Natural killer cell treated with Interleukin-12 subunit alpha and Interleukin-12 subunit beta and Interleukin-15 and Interleukin-18, amount 100 ng/mL, for 72 hours (primary cell): ENCODE data around the gene IRAK2. TPM values are rescaled to one million over a fixed set of nuclear protein-coding genes. Genes with fewer than 3 reads are reported as not detected.
"Not testable (repeated sequence)": the region's sequence is repeated elsewhere in the genome, so short reads cannot be mapped to it uniquely, and the experiment has no call there.

Experiments used
- ATAC-seq, 2 donors: fragments of 150-1000 bp; cut with Tn5 transposase in 1 of 2; sonication (Bioruptor Pico), chemical (Tn5 transposase) in 1 of 2; 2 replicates each; pipeline ENCODE4 v1.10.0; 2021
- DNase-seq: peaks from one replicate; pipeline ENCODE4 v3.0.0; 2022; ENCODE audit warnings: low spot score
- H3K27ac Mint-ChIP-seq, 2 donors: 1 replicate in 1 of 2; 2 replicates in 1 of 2; pipeline ENCODE4 v1.8.0; 2022; ENCODE audit warnings: mixed read lengths in 2 of 2, mild to moderate bottlenecking in 1 of 2, moderate library complexity in 1 of 2
- H3K27me3 Mint-ChIP-seq, 2 donors: 1 replicate in 1 of 2; 2 replicates in 1 of 2; pipeline ENCODE4 v1.8.0; 2022; ENCODE audit warnings: mixed read lengths in 2 of 2
- H3K36me3 Mint-ChIP-seq: one replicate; pipeline ENCODE4 v1.8.0; 2022; ENCODE audit warnings: mixed read lengths
- H3K4me1 Mint-ChIP-seq, 2 donors: 1 replicate in 1 of 2; 2 replicates in 1 of 2; pipeline ENCODE4 v1.8.0; 2022; ENCODE audit warnings: low read depth in 2 of 2, mixed read lengths in 2 of 2, mild to moderate bottlenecking in 1 of 2
- H3K4me3 Mint-ChIP-seq: one replicate; pipeline ENCODE4 v1.8.0; 2022; ENCODE audit warnings: mixed read lengths
- H3K9me3 Mint-ChIP-seq: 2 replicates; pipeline ENCODE4 v1.8.0; 2022; ENCODE audit warnings: mixed read lengths
- total RNA-seq, 2 donors: library from RNA; stranded (reverse); gene quantifications; one replicate each; pipeline ENCODE4 v1.2.3, GENCODE V29; 2022

Gene IRAK2
- total RNA-seq, 2 donors from 2014 or later, result 35.1 to 78.4 TPM

DNA sequence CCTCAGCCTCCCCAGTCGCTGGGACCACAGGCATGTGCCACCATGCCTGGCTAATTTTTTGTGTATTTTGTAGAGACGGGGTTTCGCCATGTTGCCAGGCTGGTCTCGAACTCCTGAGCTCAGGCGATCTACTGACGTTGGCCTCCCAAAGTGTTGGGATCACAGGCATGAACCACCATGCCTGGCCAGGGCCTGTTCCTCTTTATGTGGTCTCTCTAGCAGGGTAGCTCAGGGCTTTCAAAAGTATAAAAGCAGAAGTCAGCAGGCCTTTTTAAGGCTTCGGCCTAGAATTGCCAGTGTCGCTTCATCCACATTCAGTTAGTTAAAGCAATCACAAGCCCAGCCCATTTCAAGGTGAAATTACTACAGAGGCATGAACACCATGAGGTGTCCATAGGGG, 15.5 kb upstream of the IRAK2 start:
- DNase-seq (no peak), ATAC-seq (no peak)
- Mint-ChIP-seq H3K4me1 (peaks cover 20 to 28% of the 10 kb centered on the region in 2 donors), H3K27me3 (no peaks in the 10 kb centered on the region), H3K27ac (peak overlapping the region; percentile 23 to 73), H3K9me3 (no peaks in the 10 kb centered on the region), H3K36me3 (peaks cover 21% of the 10 kb centered on the region), H3K4me3 (no peak overlapping the region)

GRCh38 chr3:10150987-10151386, 13.7 kb upstream of the IRAK2 start:
- Mint-ChIP-seq H3K9me3 (no peaks in the 10 kb centered on the region), H3K4me1 (peaks cover 16 to 22% of the 10 kb centered on the region in 2 donors), H3K27me3 (no peaks in the 10 kb centered on the region), H3K4me3 (no peak overlapping the region), H3K27ac (no peak overlapping the region), H3K36me3 (peaks cover 21% of the 10 kb centered on the region)
- no peak for ATAC-seq
- no peak for DNase-seq

GRCh38 chr3:10154335-10155122, 10.2 kb upstream of the IRAK2 start:
- H3K9me3 Mint-ChIP-seq, result no peaks in the 10 kb centered on the region
- peaks cover 15% of the 10 kb centered on the region for H3K36me3 Mint-ChIP-seq
- H3K27me3 Mint-ChIP-seq, result no peaks in the 10 kb centered on the region
- no peak overlapping the region for H3K4me3 Mint-ChIP-seq
- DNase-seq (no peak), ATAC-seq (no peak)
- peaks cover 8 to 13% of the 10 kb centered on the region in 2 donors for H3K4me1 Mint-ChIP-seq
- H3K27ac Mint-ChIP-seq, result no peak overlapping the region

- Mint-ChIP-seq H3K27ac (peak overlapping the region in 1 of 2 donors; percentile 26), H3K9me3 (no peaks in the 10 kb centered on the region), H3K27me3 (no peaks in the 10 kb centered on the region), H3K4me1 (peaks cover 3 to 8% of the 10 kb centered on the region in 2 donors), H3K4me3 (no peak overlapping the region), H3K36me3 (peaks cover 9% of the 10 kb centered on the region)
- DNase-seq (no peak), ATAC-seq (no peak)
Measured at GRCh38 chr3:10155123-10155472, 9.6 kb upstream of the IRAK2 start.

- DNase-seq (no peak), ATAC-seq (no peak)
- Mint-ChIP-seq H3K4me1 (peaks cover 3 to 8% of the 10 kb centered on the region in 2 donors), H3K36me3 (peaks cover 8% of the 10 kb centered on the region), H3K27me3 (no peaks in the 10 kb centered on the region), H3K27ac (peak overlapping the region in 1 of 2 donors; percentile 26), H3K9me3 (no peaks in the 10 kb centered on the region), H3K4me3 (no peak overlapping the region)
Measured at GRCh38 chr3:10155658-10156057, 9.1 kb upstream of the IRAK2 start.

DNA sequence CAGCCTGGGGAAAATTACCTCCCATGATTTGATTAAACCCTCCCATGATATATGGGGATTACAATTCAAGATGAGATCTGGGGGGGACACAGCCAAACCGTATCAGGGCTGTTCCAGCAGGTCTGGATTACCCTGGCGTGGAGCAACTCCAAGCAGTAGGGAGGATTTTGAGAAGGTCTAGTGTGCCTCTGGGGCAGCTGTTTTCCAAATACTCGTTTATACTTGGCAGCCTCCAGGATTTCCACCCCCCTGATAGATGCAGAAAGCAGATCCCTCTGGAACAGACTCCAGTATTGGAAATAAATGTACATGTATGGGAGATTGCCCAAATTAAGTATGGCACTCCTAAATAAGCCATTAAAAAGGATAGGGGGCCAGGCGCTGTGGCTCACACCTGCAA, 7.7 kb upstream of the IRAK2 start:
- H3K27me3 Mint-ChIP-seq, result no peaks in the 10 kb centered on the region
- H3K4me3 Mint-ChIP-seq, result no peak overlapping the region
- H3K4me1 Mint-ChIP-seq, result peaks cover 0 to 13% of the 10 kb centered on the region in 2 donors
- H3K9me3 Mint-ChIP-seq, result no peaks in the 10 kb centered on the region
- ATAC-seq (no peak), DNase-seq (no peak)
- H3K36me3 Mint-ChIP-seq, result no peaks in the 10 kb centered on the region
- no peak overlapping the region for H3K27ac Mint-ChIP-seq

DNA sequence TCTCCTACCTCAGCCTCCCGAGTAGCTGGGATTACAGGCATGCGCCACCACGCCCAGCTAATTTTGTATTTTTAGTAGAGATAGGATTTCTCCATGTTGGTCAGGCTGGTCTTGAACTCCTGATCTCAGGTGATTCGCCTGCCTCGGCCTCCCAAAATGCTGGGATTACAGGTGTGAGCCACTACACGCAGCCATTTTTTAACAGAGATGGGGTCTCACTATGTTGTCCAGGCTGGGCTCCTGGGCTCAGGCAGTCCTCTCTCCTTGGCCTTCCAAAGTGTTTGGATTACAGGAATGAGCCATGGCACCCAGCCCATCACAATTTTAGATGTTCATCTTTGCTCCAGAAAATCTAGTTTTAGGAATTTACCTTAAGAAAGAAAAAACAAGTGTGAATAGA, 6.2 kb upstream of the IRAK2 start:
- peaks cover 0 to 13% of the 10 kb centered on the region in 2 donors for H3K4me1 Mint-ChIP-seq

GRCh38 chr3:10160346-10160745, 4.4 kb upstream of the IRAK2 start:
- no peak overlapping the region for H3K27ac Mint-ChIP-seq
- no peaks in the 10 kb centered on the region for H3K27me3 Mint-ChIP-seq
- H3K4me1 Mint-ChIP-seq, result peaks cover 0 to 13% of the 10 kb centered on the region in 2 donors
- DNase-seq (no peak), ATAC-seq (no peak)
- no peaks in the 10 kb centered on the region for H3K9me3 Mint-ChIP-seq
- no peak overlapping the region for H3K4me3 Mint-ChIP-seq
- no peaks in the 10 kb centered on the region for H3K36me3 Mint-ChIP-seq

More for the DNA sequence above, 6.2 kb upstream of the IRAK2 start:
- not testable (repeated sequence) for H3K4me3 Mint-ChIP-seq, H3K9me3 Mint-ChIP-seq, H3K27ac Mint-ChIP-seq, H3K36me3 Mint-ChIP-seq, DNase-seq, H3K27me3 Mint-ChIP-seq, ATAC-seq

GRCh38 chr3:10160925-10161324, 3.8 kb upstream of the IRAK2 start:
- H3K27me3 Mint-ChIP-seq, result no peaks in the 10 kb centered on the region

DNA sequence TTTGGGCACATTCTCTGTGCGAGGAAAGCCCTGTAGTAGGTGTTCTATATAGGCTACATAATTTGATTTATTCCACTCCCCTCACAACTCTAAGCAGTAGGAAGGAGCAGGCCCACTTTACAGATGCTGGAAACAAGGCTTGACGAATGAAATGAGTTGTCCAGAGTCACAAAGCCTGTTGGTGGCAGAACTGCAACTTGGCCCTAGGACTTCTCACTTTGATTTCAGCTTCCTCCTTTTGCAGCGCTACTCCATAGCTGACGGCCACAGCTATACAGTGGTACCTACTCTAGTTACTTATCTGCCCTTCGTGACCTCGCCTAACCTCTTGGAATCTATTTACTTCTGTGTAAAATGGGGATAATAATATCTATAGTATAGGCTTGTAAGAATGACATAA, 2.5 kb upstream of the IRAK2 start:
- H3K36me3 Mint-ChIP-seq, result peaks cover 4% of the 10 kb centered on the region
- peak overlapping the region in 1 of 2 donors; percentile 10 for H3K27ac Mint-ChIP-seq
- H3K27me3 Mint-ChIP-seq, result no peaks in the 10 kb centered on the region
- no peaks in the 10 kb centered on the region for H3K9me3 Mint-ChIP-seq
- peaks cover 10 to 14% of the 10 kb centered on the region in 2 donors for H3K4me1 Mint-ChIP-seq
- ATAC-seq (no peak), DNase-seq (no peak)
- H3K4me3 Mint-ChIP-seq, result no peak overlapping the region

More at GRCh38 chr3:10160925-10161324, 3.8 kb upstream of the IRAK2 start:
- H3K36me3 Mint-ChIP-seq, result no peaks in the 10 kb centered on the region
- H3K27ac Mint-ChIP-seq, result no peak overlapping the region
- DNase-seq, result no peak
- no peak overlapping the region for H3K4me3 Mint-ChIP-seq
- peaks cover 0 to 10% of the 10 kb centered on the region in 2 donors for H3K4me1 Mint-ChIP-seq
- H3K9me3 Mint-ChIP-seq, result no peaks in the 10 kb centered on the region
- no peak for ATAC-seq

DNA sequence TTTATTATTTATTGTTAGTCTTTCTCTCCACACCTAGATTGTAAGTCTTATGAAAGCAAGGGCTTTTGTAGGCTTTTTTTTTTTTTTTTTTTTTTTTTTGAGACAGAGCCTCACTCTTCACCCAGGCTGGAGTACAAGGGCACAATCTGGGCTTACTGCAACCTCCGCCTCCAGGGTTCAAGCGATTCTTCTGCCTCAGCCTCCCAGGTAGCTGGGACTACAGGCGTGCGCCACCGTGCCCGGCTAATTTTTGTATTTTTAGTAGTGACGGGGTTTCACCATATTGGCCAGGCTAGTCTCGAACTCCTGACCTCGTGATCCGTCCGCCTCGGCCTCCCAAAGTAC, 546 bp upstream of the IRAK2 start:
- H3K27ac Mint-ChIP-seq, H3K27me3 Mint-ChIP-seq, H3K9me3 Mint-ChIP-seq, DNase-seq, ATAC-seq: not testable (repeated sequence)
- peaks cover 15% of the 10 kb centered on the region for H3K36me3 Mint-ChIP-seq
- H3K4me1 Mint-ChIP-seq, result peaks cover 18 to 24% of the 10 kb centered on the region in 2 donors
- peak overlapping the region; percentile 86 for H3K4me3 Mint-ChIP-seq

- Mint-ChIP-seq H3K9me3 (peaks cover 3% of the 10 kb centered on the region), H3K4me1 (peaks cover 24 to 38% of the 10 kb centered on the region in 2 donors), H3K27me3 (no peaks in the 10 kb centered on the region), H3K36me3 (peaks cover 15% of the 10 kb centered on the region), H3K4me3 (peak overlapping the region; percentile 86), H3K27ac (peak overlapping the region; percentile 64 to 87)
- DNase-seq, result no peak
- no peak for ATAC-seq
Measured at GRCh38 chr3:10166213-10166604, 1.5 kb downstream of the IRAK2 start.

- peak overlapping the region in 1 of 2 donors; percentile 83 for H3K27ac Mint-ChIP-seq
- ATAC-seq (no peak), DNase-seq (no peak)
- H3K4me3 Mint-ChIP-seq, result peak overlapping the region; percentile 52
- H3K9me3 Mint-ChIP-seq, result peaks cover 3% of the 10 kb centered on the region
- H3K36me3 Mint-ChIP-seq, result peaks cover 15% of the 10 kb centered on the region
- H3K27me3 Mint-ChIP-seq, result no peaks in the 10 kb centered on the region
- peaks cover 24 to 42% of the 10 kb centered on the region in 2 donors for H3K4me1 Mint-ChIP-seq
Measured at GRCh38 chr3:10169000-10169496, 4.3 kb downstream of the IRAK2 start.

- Mint-ChIP-seq H3K4me3 (no peak overlapping the region), H3K27ac (peak overlapping the region in 1 of 2 donors; percentile 83), H3K27me3 (no peaks in the 10 kb centered on the region), H3K36me3 (peaks cover 15% of the 10 kb centered on the region), H3K9me3 (peaks cover 3% of the 10 kb centered on the region), H3K4me1 (peaks cover 24 to 46% of the 10 kb centered on the region in 2 donors)
- ATAC-seq, result no peak
- no peak for DNase-seq
Measured at GRCh38 chr3:10170915-10171478, 6.3 kb downstream of the IRAK2 start.
